SU-DHL-6 (cell line): ENCODE measurements around the gene LHFPL6.

Experiments used
- CTCF ChIP-seq: fragments of 200-600 bp; sonication (generic); IDR thresholded peaks from one replicate; pipeline ENCODE4 v1.5.1; 2017; ENCODE audit warnings: antibody characterized with exemption, mild to moderate bottlenecking, low read length, moderate library complexity; ENCODE audit not compliant: insufficient read depth, poor library complexity, severe bottlenecking
- EZH2phosphoT487 ChIP-seq: fragments of 200-600 bp; sonication (generic), shearing (Covaris generic); conservative IDR thresholded peaks from 2 replicates; pipeline ENCODE4 v1.6.1; 2018; ENCODE audit warnings: mild to moderate bottlenecking, antibody characterized with exemption, low read length, moderate library complexity, mixed read lengths

GRCh38 chr13:39618561-39618960 is 15.6 kb upstream of the LHFPL6 start:
- no peak for TF ChIP-seq CTCF
- no peak for TF ChIP-seq EZH2phosphoT487
